CD4-positive, alpha-beta memory T cell (primary cell): ENCODE data around the gene NACC2. TPM values are rescaled to one million over a fixed set of nuclear protein-coding genes. Genes with fewer than 3 reads are reported as not detected.

Experiments used
- CTCF ChIA-PET: fragments of 350-600 bp; sonication (Branson Sonifier 250); formaldehyde crosslinking; loops from one replicate; lab custom pipeline; 2021; ENCODE audit warnings: inconsistent platforms; ENCODE audit not compliant: partially characterized antibody; lab: Charles Lee
- POLR2A ChIA-PET: fragments of 350-600 bp; sonication (Branson Sonifier 250); formaldehyde crosslinking; loops from one replicate; lab custom pipeline; 2021; ENCODE audit not compliant: partially characterized antibody; lab: Charles Lee
- DNase-seq, 5 donors: peaks; one replicate each; pipeline versions ENCODE4 v3.0.0 to v3.0.0-alpha.2; 2020 to 2022; ENCODE audit warnings: mixed read lengths in 1 of 5
- H3K27ac ChIP-seq: one replicate; pipeline ENCODE4 v1.7.0; 2013; ENCODE audit warnings: low read depth, low read length
- H3K27me3 ChIP-seq: 2 replicates; pipeline ENCODE4 v1.7.0; 2013; ENCODE audit warnings: mild to moderate bottlenecking, low read length, moderate library complexity; ENCODE audit not compliant: insufficient read depth
- H3K36me3 ChIP-seq: 2 replicates; pipeline ENCODE4 v1.7.0; 2013; ENCODE audit warnings: mild to moderate bottlenecking, low read length, moderate library complexity; ENCODE audit not compliant: insufficient read depth
- H3K4me1 ChIP-seq: 2 replicates; pipeline ENCODE4 v1.7.0; 2013; ENCODE audit warnings: mild to moderate bottlenecking, low read length, moderate library complexity; ENCODE audit not compliant: insufficient read depth
- H3K4me3 ChIP-seq, 2 donors: one replicate each; pipeline ENCODE4 v1.7.0; 2013; ENCODE audit warnings: low read length in 2 of 2, mild to moderate bottlenecking in 1 of 2
- H3K9me3 ChIP-seq, 2 donors: one replicate each; pipeline ENCODE4 v1.7.0; 2013; ENCODE audit warnings: low read length in 2 of 2, control low read depth in 1 of 2; ENCODE audit not compliant: control insufficient read depth in 1 of 2
- H3K27ac Mint-ChIP-seq, 7 donors: one replicate each; pipeline ENCODE4 v1.8.0; 2020 to 2021; ENCODE audit warnings: mixed read lengths in 7 of 7, mild to moderate bottlenecking in 6 of 7, inconsistent platforms in 3 of 7, moderate library complexity in 3 of 7
- H3K27me3 Mint-ChIP-seq, 2 donors: one replicate each; pipeline ENCODE4 v1.8.0; 2020 to 2021; ENCODE audit warnings: mixed read lengths in 2 of 2
- H3K36me3 Mint-ChIP-seq, 2 donors: one replicate each; pipeline ENCODE4 v1.8.0; 2020 to 2021; ENCODE audit warnings: mixed read lengths in 2 of 2, inconsistent platforms in 1 of 2, mild to moderate bottlenecking in 1 of 2
- H3K4me1 Mint-ChIP-seq, 4 donors: one replicate each; pipeline ENCODE4 v1.8.0; 2020 to 2021; ENCODE audit warnings: mixed read lengths in 4 of 4, mild to moderate bottlenecking in 1 of 4
- H3K4me3 Mint-ChIP-seq, 8 donors: one replicate each; pipeline ENCODE4 v1.8.0; 2020 to 2021; ENCODE audit warnings: mixed read lengths in 8 of 8, mild to moderate bottlenecking in 7 of 8, moderate library complexity in 6 of 8, inconsistent platforms in 3 of 8
- H3K9me3 Mint-ChIP-seq, 8 donors: one replicate each; pipeline ENCODE4 v1.8.0; 2020 to 2021; ENCODE audit warnings: mixed read lengths in 8 of 8, mild to moderate bottlenecking in 5 of 8, inconsistent platforms in 3 of 8, moderate library complexity in 1 of 8
- intact Hi-C: fragments of 100-400 bp; cut with micrococcal nuclease; formaldehyde crosslinking; loops from one replicate; pipeline ENCODE4 v1.15.1; 2023
- polyA plus RNA-seq, 2 donors: library from polyadenylated mRNA; unstranded; fragments of 300-500 nt; fragmentation: Illumina TruSeq; gene quantifications; one replicate each; pipeline ENCODE4 v1.2.3, GENCODE V29; 2021
- total RNA-seq, 2 experiments: library from RNA; stranded (reverse); gene quantifications; one replicate each; pipeline ENCODE4 v1.2.3, GENCODE V29; 2021

Gene NACC2
- total and polyA plus RNA-seq, 4 experiments from 2014 or later, result 0.58 to 12.2 (median 7.1) TPM

- H3K4me3 ChIP-seq, result peak overlapping the region in 1 of 2 donors; percentile 18
- peak overlapping the region in 7 of 8 donors; percentile 43 to 69 (median 59) for H3K4me3 Mint-ChIP-seq
- CTCF ChIA-PET, result interaction anchor here (0.6 to 1.2 kb wide), 3 partner anchors 26 to 130 kb away, joined by 3 read pairs; no protein-coding TSS in a partner anchor
- no peaks in the 10 kb centered on the region for H3K9me3 ChIP-seq
- H3K4me1 Mint-ChIP-seq, result peaks cover 5 to 38% (median 23%) of the 10 kb centered on the region in 4 donors
- H3K27me3 Mint-ChIP-seq, result no peaks in the 10 kb centered on the region
- POLR2A ChIA-PET, result interaction anchor here (1.2 kb wide), 1 partner anchor 115 kb away, joined by 3 read pairs; no protein-coding TSS in a partner anchor
- H3K36me3 Mint-ChIP-seq, result no peaks in the 10 kb centered on the region
- peaks cover 0 to 2% (median 0%) of the 10 kb centered on the region in 8 donors for H3K9me3 Mint-ChIP-seq
- H3K27me3 ChIP-seq, result no peaks in the 10 kb centered on the region
- peaks cover 31% of the 10 kb centered on the region for H3K4me1 ChIP-seq
- no peak overlapping the region for H3K27ac ChIP-seq
- H3K27ac Mint-ChIP-seq, result peak overlapping the region; percentile 22 to 82 (median 57)
- intact Hi-C loops, result no loop called here
- no peaks in the 10 kb centered on the region for H3K36me3 ChIP-seq
- DNase-seq, result peak; percentile 27 to 39 (median 34)
These were observed 102.3 kb downstream of the NACC2 start for GRCh38 chr9:135992486-135993408.

- H3K27ac Mint-ChIP-seq, result peak overlapping the region in 4 of 7 donors; percentile 6 to 82 (median 26)
- Histone ChIP-seq H3K36me3 (no peaks in the 10 kb centered on the region), H3K9me3 (no peaks in the 10 kb centered on the region), H3K4me1 (peaks cover 31% of the 10 kb centered on the region), H3K27me3 (no peaks in the 10 kb centered on the region), H3K4me3 (no peak overlapping the region), H3K27ac (no peak overlapping the region)
- CTCF ChIA-PET, result interaction anchor here (0.6 to 1.1 kb wide), 2 partner anchors 25 to 45 kb away, joined by 3 read pairs; no protein-coding TSS in a partner anchor
- peak in 1 of 5 donors; percentile 14 for DNase-seq
- peaks cover 0 to 2% (median 0%) of the 10 kb centered on the region in 8 donors for H3K9me3 Mint-ChIP-seq
- intact Hi-C loops, result loop anchor here (2.0 kb wide), 1 partner anchor 31 kb away; the partner anchor contains the start of gene UBAC1
- no peaks in the 10 kb centered on the region for H3K36me3 Mint-ChIP-seq
- POLR2A ChIA-PET, result no interaction called here
- H3K27me3 Mint-ChIP-seq, result no peaks in the 10 kb centered on the region
- H3K4me1 Mint-ChIP-seq, result peaks cover 5 to 38% (median 23%) of the 10 kb centered on the region in 4 donors
- peak overlapping the region in 3 of 8 donors; percentile 17 to 59 (median 20) for H3K4me3 Mint-ChIP-seq
These were observed 103.3 kb downstream of the NACC2 start for GRCh38 chr9:135991771-135992170.

- Mint-ChIP-seq H3K4me3 (peak overlapping the region; percentile 36 to 77 (median 65)), H3K27ac (peak overlapping the region in 2 of 7 donors; percentile 35 to 82), H3K9me3 (peaks cover 0 to 2% (median 0%) of the 10 kb centered on the region in 8 donors), H3K36me3 (no peaks in the 10 kb centered on the region), H3K4me1 (peaks cover 5 to 38% (median 20%) of the 10 kb centered on the region in 4 donors), H3K27me3 (no peaks in the 10 kb centered on the region)
- Histone ChIP-seq H3K4me1 (peaks cover 31% of the 10 kb centered on the region), H3K27me3 (no peaks in the 10 kb centered on the region), H3K36me3 (no peaks in the 10 kb centered on the region), H3K27ac (no peak overlapping the region), H3K4me3 (peak overlapping the region in 1 of 2 donors; percentile 8), H3K9me3 (no peaks in the 10 kb centered on the region)
- peak; percentile 33 to 72 (median 57) for DNase-seq
- ChIA-PET POLR2A (interaction anchor here (0.5 to 1.2 kb wide), 3 partner anchors 16 to 119 kb away, joined by 3 to 4 read pairs (median 3); no protein-coding TSS in a partner anchor), CTCF (no interaction called here)
- intact Hi-C loops, result loop anchor here (1.0 to 2.0 kb wide), 2 partner anchors 11 to 30 kb away; partner anchors contain the start of gene UBAC1
These were observed 104.3 kb downstream of the NACC2 start for GRCh38 chr9:135990468-135991429.

GRCh38 chr9:135989722-135990467 lies 105.2 kb downstream of the NACC2 start:
- H3K36me3 Mint-ChIP-seq, result no peaks in the 10 kb centered on the region
- ChIA-PET CTCF (no interaction called here), POLR2A (interaction anchor here (0.5 to 1.2 kb wide), 3 partner anchors 11 to 120 kb away, joined by 3 to 4 read pairs (median 4); no protein-coding TSS in a partner anchor)
- peaks cover 5 to 38% (median 20%) of the 10 kb centered on the region in 4 donors for H3K4me1 Mint-ChIP-seq
- H3K9me3 Mint-ChIP-seq, result peaks cover 0 to 2% (median 0%) of the 10 kb centered on the region in 8 donors
- H3K4me3 Mint-ChIP-seq, result peak overlapping the region; percentile 39 to 77 (median 65)
- DNase-seq, result peak in 4 of 5 donors; percentile 17 to 54 (median 30)
- no peaks in the 10 kb centered on the region for H3K27me3 Mint-ChIP-seq
- peak overlapping the region in 1 of 2 donors; percentile 8 for H3K4me3 ChIP-seq
- H3K9me3 ChIP-seq, result no peaks in the 10 kb centered on the region
- H3K27me3 ChIP-seq, result no peaks in the 10 kb centered on the region
- peak overlapping the region in 1 of 7 donors; percentile 82 for H3K27ac Mint-ChIP-seq
- no peak overlapping the region for H3K27ac ChIP-seq
- intact Hi-C loops, result loop anchor here (1.0 to 2.0 kb wide), 2 partner anchors 11 to 29 kb away; partner anchors contain the start of gene UBAC1
- H3K36me3 ChIP-seq, result no peaks in the 10 kb centered on the region
- peaks cover 31% of the 10 kb centered on the region for H3K4me1 ChIP-seq

- Mint-ChIP-seq H3K4me1 (peaks cover 3 to 30% (median 20%) of the 10 kb centered on the region in 4 donors), H3K9me3 (peaks cover 0 to 2% (median 0%) of the 10 kb centered on the region in 8 donors), H3K36me3 (no peaks in the 10 kb centered on the region), H3K27me3 (no peaks in the 10 kb centered on the region), H3K4me3 (peak overlapping the region in 1 of 8 donors; percentile 68), H3K27ac (peak overlapping the region in 1 of 7 donors; percentile 82)
- intact Hi-C loops, result no loop called here
- ChIA-PET CTCF (no interaction called here), POLR2A (interaction anchor here (1.0 kb wide), 1 partner anchor 10 kb away, joined by 4 read pairs; no protein-coding TSS in a partner anchor)
- Histone ChIP-seq H3K4me1 (peaks cover 31% of the 10 kb centered on the region), H3K36me3 (no peaks in the 10 kb centered on the region), H3K27ac (no peak overlapping the region), H3K9me3 (no peaks in the 10 kb centered on the region), H3K4me3 (no peak overlapping the region), H3K27me3 (no peaks in the 10 kb centered on the region)
- DNase-seq, result peak in 1 of 5 donors; percentile 19
These were observed 105.9 kb downstream of the NACC2 start for GRCh38 chr9:135989157-135989556.

GRCh38 chr9:135988493-135988892 lies 106.6 kb downstream of the NACC2 start:
- no peak overlapping the region for H3K4me3 ChIP-seq
- no peak overlapping the region for H3K27ac ChIP-seq
- ChIA-PET POLR2A (no interaction called here), CTCF (no interaction called here)
- Mint-ChIP-seq H3K36me3 (no peaks in the 10 kb centered on the region), H3K27ac (no peak overlapping the region), H3K27me3 (no peaks in the 10 kb centered on the region), H3K4me1 (peaks cover 3 to 27% (median 20%) of the 10 kb centered on the region in 4 donors), H3K9me3 (peaks cover 0 to 2% (median 0%) of the 10 kb centered on the region in 8 donors), H3K4me3 (no peak overlapping the region)
- no peaks in the 10 kb centered on the region for H3K9me3 ChIP-seq
- no peaks in the 10 kb centered on the region for H3K27me3 ChIP-seq
- intact Hi-C loops, result no loop called here
- peak in 1 of 5 donors; percentile 28 for DNase-seq
- peaks cover 31% of the 10 kb centered on the region for H3K4me1 ChIP-seq
- H3K36me3 ChIP-seq, result no peaks in the 10 kb centered on the region
